GM23338 (cell line): Measurements from ENCODE around the gene TRPM3. TPM values are rescaled to one million over a fixed set of nuclear protein-coding genes. Genes with fewer than 3 reads are reported as not detected.

Source experiments
- ETS1 ChIP-seq: IDR thresholded peaks from 2 replicates; pipeline ENCODE4 v1.6.1; 2016; ENCODE audit warnings: antibody characterized with exemption
- EZH2 ChIP-seq: fragments of 200-600 bp; sonication (generic); IDR thresholded peaks from one replicate; pipeline ENCODE4 v1.8.0; 2017; ENCODE audit warnings: antibody characterized with exemption, mild to moderate bottlenecking, low read depth; ENCODE audit not compliant: unreplicated experiment
- EZH2phosphoT487 ChIP-seq: fragments of 200-600 bp; sonication (generic); IDR thresholded peaks from one replicate; pipeline ENCODE4 v1.8.1; 2018; ENCODE audit warnings: antibody characterized with exemption; ENCODE audit not compliant: unreplicated experiment
- NANOG ChIP-seq: IDR thresholded peaks from 2 replicates; pipeline ENCODE4 v1.6.1; 2016; ENCODE audit warnings: antibody characterized with exemption, borderline replicate concordance
- POLR2AphosphoS5 ChIP-seq: IDR thresholded peaks from 2 replicates; pipeline ENCODE4 v1.6.1; 2016; ENCODE audit warnings: antibody characterized with exemption, low read depth
- REST ChIP-seq: IDR thresholded peaks from one replicate; pipeline ENCODE4 v1.6.1; 2018; ENCODE audit warnings: antibody characterized with exemption; ENCODE audit not compliant: unreplicated experiment
- STAT1 ChIP-seq: IDR thresholded peaks from one replicate; pipeline ENCODE4 v1.6.1; 2016; ENCODE audit warnings: antibody characterized with exemption; ENCODE audit not compliant: unreplicated experiment
- ZNF114 ChIP-seq: fragments of 250-450 bp; sonication (Bioruptor Pico); IDR thresholded peaks from 2 replicates; pipeline ENCODE4 v1.5.0; 2020; ENCODE audit warnings: mild to moderate bottlenecking, moderate library complexity
- ZNF462 ChIP-seq: fragments of 250-450 bp; sonication (Bioruptor Pico); IDR thresholded peaks from 2 replicates; pipeline ENCODE4 v1.5.0; 2020; ENCODE audit warnings: mild to moderate bottlenecking, moderate library complexity
- polyA plus RNA-seq: library from polyadenylated mRNA; unstranded; fragments of >200 nt; fragmentation: Nextera tagmentation; extraction: Ambion mirVana; gene quantifications from 2 replicates; pipeline ENCODE4 v1.2.1, GENCODE V29; 2016
- total RNA-seq: library from RNA; depleted of rRNA; stranded (reverse); fragments of >200 nt; shearing (Covaris generic); gene quantifications from 2 replicates; pipeline ENCODE4 v1.2.3, GENCODE V29; 2014
- TF ChIP-seq, protein P1 (sequence below), 2 experiments: fragments of 200-600 bp in 1 of 2; sonication (generic) in 1 of 2; conservative IDR thresholded peaks; 2 replicates each; pipeline versions ENCODE4 v1.5.1 to v1.6.1; 2016 to 2017; ENCODE audit warnings: antibody characterized with exemption in 2 of 2, low read depth in 2 of 2, mild to moderate bottlenecking in 2 of 2, moderate library complexity in 1 of 2

TRPM3 gene
- total and polyA plus RNA-seq, 2 experiments from 2014 or later, result 2.8 to 8.2 TPM

GRCh38 chr9:70959366-70959765, 162.1 kb downstream of the TRPM3 start (continued):
- TF ChIP-seq ZNF462 (CRISPR knock-in tag), result no peak
- TF ChIP-seq POLR2AphosphoS5, result no peak
- no peak for TF ChIP-seq STAT1
- TF ChIP-seq REST, result no peak
- no peak for TF ChIP-seq EZH2phosphoT487
- no peak for TF ChIP-seq NANOG
- no peak for TF ChIP-seq ZNF114
- no peak for TF ChIP-seq ETS1
- TF ChIP-seq EZH2, result no peak
- TF ChIP-seq, protein P1, sequence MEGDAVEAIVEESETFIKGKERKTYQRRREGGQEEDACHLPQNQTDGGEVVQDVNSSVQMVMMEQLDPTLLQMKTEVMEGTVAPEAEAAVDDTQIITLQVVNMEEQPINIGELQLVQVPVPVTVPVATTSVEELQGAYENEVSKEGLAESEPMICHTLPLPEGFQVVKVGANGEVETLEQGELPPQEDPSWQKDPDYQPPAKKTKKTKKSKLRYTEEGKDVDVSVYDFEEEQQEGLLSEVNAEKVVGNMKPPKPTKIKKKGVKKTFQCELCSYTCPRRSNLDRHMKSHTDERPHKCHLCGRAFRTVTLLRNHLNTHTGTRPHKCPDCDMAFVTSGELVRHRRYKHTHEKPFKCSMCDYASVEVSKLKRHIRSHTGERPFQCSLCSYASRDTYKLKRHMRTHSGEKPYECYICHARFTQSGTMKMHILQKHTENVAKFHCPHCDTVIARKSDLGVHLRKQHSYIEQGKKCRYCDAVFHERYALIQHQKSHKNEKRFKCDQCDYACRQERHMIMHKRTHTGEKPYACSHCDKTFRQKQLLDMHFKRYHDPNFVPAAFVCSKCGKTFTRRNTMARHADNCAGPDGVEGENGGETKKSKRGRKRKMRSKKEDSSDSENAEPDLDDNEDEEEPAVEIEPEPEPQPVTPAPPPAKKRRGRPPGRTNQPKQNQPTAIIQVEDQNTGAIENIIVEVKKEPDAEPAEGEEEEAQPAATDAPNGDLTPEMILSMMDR (conservative IDR thresholded peaks at IDR 0.05; ENCODE audit: low read depth in 2 of 2), result no peak
